Adipocyte (in vitro differentiated cells): ENCODE measurements around the gene NR4A3.

Source experiments
- DNase-seq: peaks from one replicate; pipeline ENCODE4 v3.0.0-alpha.2; 2015; ENCODE audit warnings: low read depth
- H3K27me3 ChIP-seq: replicated peaks from 2 replicates; pipeline ENCODE4 v1.7.0; 2013; ENCODE audit warnings: mild to moderate bottlenecking, low read length, moderate library complexity; ENCODE audit not compliant: control insufficient read depth, insufficient read depth
- H3K36me3 ChIP-seq: 2 replicates; pipeline ENCODE4 v1.7.0; 2013; ENCODE audit warnings: low read length, mild to moderate bottlenecking, moderate library complexity; ENCODE audit not compliant: control insufficient read depth, insufficient read depth, severe bottlenecking
- H3K4me1 ChIP-seq: 2 replicates; pipeline ENCODE4 v1.7.0; 2013; ENCODE audit warnings: mild to moderate bottlenecking, low read length, moderate library complexity; ENCODE audit not compliant: control insufficient read depth, insufficient read depth
- H3K4me3 ChIP-seq: 2 replicates; pipeline ENCODE4 v1.7.0; 2013; ENCODE audit warnings: mild to moderate bottlenecking, low read length, moderate library complexity
- H3K9ac ChIP-seq: 2 replicates; pipeline ENCODE4 v1.7.0; 2013; ENCODE audit warnings: mild to moderate bottlenecking, low read length, moderate library complexity
- H3K9me3 ChIP-seq: 2 replicates; pipeline ENCODE4 v1.7.0; 2013; ENCODE audit warnings: mild to moderate bottlenecking, low read length, moderate library complexity; ENCODE audit not compliant: control insufficient read depth

The NR4A3 gene

GRCh38 chr9:99889120-99889519, 67.4 kb downstream of the NR4A3 start:
- H3K36me3 ChIP-seq: no peaks in the 10 kb centered on the region
- no peaks in the 10 kb centered on the region for H3K9me3 ChIP-seq
- no peak overlapping the region for H3K9ac ChIP-seq
- H3K4me3 ChIP-seq: no peak overlapping the region
- H3K27me3 ChIP-seq: no peaks in the 10 kb centered on the region
- DNase-seq: no peak
- no peaks in the 10 kb centered on the region for H3K4me1 ChIP-seq

DNA sequence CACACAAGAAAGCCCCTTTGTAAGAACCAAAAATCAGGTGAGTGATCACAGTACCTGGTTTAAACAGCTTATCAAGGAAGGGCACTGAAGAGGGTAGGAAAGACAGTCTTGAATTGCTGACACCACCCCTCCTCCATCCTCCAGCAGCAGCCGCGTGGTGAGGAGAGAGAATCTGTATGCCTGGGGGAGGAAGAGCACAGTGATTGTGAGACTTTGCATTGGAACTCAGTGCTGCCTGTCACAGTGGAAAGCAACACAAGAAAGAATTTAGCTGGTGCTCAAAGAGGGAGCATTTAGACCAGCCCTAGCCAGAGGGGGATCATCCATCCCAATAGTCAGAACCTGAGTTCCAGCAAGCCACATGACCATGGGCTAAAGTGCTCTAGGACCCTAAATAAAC, 73.1 kb downstream of the NR4A3 start:
- Histone ChIP-seq H3K4me3 (no peak overlapping the region), H3K27me3 (peaks cover 12% of the 10 kb centered on the region), H3K9me3 (no peaks in the 10 kb centered on the region), H3K36me3 (no peaks in the 10 kb centered on the region), H3K9ac (no peak overlapping the region), H3K4me1 (no peaks in the 10 kb centered on the region)
- no peak for DNase-seq

- Histone ChIP-seq H3K4me1 (no peaks in the 10 kb centered on the region), H3K27me3 (peaks cover 12% of the 10 kb centered on the region), H3K9me3 (no peaks in the 10 kb centered on the region), H3K4me3 (no peak overlapping the region), H3K9ac (no peak overlapping the region), H3K36me3 (no peaks in the 10 kb centered on the region)
- DNase-seq: no peak
Measured at GRCh38 chr9:99895510-99895909, 73.8 kb downstream of the NR4A3 start.

DNA sequence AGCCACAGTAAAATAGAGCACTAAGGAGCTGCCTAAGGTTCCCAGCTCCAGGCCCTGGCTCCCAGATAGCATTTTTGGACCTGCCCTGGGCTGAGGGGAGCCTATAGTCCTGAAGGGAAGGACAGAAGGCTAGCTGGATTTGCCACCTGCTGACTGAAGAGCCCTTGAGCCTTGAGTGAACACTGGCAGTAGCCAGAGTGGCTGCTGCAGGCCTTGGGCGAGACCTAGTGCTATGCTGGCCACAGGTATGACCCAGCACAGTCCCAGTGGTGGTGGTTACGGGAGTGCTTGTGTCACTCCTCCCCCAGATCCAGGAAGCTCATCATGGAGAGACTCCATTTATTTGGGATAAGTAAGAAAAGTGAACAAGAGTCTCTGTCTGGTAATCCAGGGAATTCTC, 74.4 kb downstream of the NR4A3 start:
- Histone ChIP-seq H3K4me3 (no peak overlapping the region), H3K9ac (no peak overlapping the region), H3K4me1 (no peaks in the 10 kb centered on the region), H3K36me3 (no peaks in the 10 kb centered on the region), H3K27me3 (peaks cover 12% of the 10 kb centered on the region), H3K9me3 (no peaks in the 10 kb centered on the region)
- DNase-seq: no peak

GRCh38 chr9:99903393-99903792, 81.7 kb downstream of the NR4A3 start:
- Histone ChIP-seq H3K9ac (no peak overlapping the region), H3K9me3 (no peaks in the 10 kb centered on the region), H3K36me3 (no peaks in the 10 kb centered on the region), H3K27me3 (no peaks in the 10 kb centered on the region), H3K4me3 (no peak overlapping the region), H3K4me1 (peaks cover 12% of the 10 kb centered on the region)
- DNase-seq: no peak

DNA sequence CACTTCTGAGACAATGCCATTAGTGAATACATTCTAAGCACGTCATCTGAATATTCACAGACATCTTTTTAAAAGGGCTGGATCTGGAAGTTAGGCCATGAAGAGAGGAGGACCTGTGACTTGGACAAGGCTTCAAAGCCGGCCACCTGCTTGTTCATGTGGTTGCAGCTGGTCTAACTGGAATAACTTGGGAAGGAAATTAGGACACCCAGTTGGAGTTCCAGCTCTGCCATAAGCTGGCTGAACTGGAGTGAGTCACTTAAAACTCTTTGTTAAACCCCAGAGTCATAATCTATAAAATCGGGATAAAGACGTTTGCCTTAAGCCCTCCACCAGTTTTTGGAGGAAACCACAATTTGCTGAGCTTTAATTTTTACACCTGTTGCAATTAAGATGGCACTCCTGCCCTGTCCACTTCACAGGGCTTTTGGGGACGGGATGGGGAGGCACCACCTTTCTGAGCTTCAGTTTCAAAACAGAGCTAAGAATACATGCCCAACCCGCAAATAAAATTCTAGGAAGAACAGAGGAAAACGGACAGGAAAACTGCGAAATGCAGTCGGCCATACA, 84.2 kb downstream of the NR4A3 start:
- Histone ChIP-seq H3K9me3 (no peaks in the 10 kb centered on the region), H3K36me3 (no peaks in the 10 kb centered on the region), H3K4me3 (peak overlapping the region; percentile 97), H3K9ac (peak overlapping the region; percentile 83), H3K27me3 (no peaks in the 10 kb centered on the region), H3K4me1 (peaks cover 12% of the 10 kb centered on the region)
- no peak for DNase-seq

GRCh38 chr9:99906403-99907207, 84.9 kb downstream of the NR4A3 start, which contains the start of gene STX17:
Gene STX17 (plus strand): TSS chr9:99906654. CDS start chr9:99915240, 8,586 bp downstream.
- no peaks in the 10 kb centered on the region for H3K36me3 ChIP-seq
- peaks cover 12% of the 10 kb centered on the region for H3K4me1 ChIP-seq
- H3K9ac ChIP-seq: peak within 1 kb of the TSS; percentile 97
- H3K4me3 ChIP-seq: peak within 1 kb of the TSS; percentile 97
- peak; percentile 86 for DNase-seq
- no peaks in the 10 kb centered on the region for H3K9me3 ChIP-seq
- H3K27me3 ChIP-seq: no peaks in the 10 kb centered on the region

GRCh38 chr9:99907208-99907532, 85.5 kb downstream of the NR4A3 start:
- Histone ChIP-seq H3K27me3 (no peaks in the 10 kb centered on the region), H3K9ac (peak overlapping the region; percentile 97), H3K4me1 (peaks cover 12% of the 10 kb centered on the region), H3K9me3 (no peaks in the 10 kb centered on the region), H3K36me3 (no peaks in the 10 kb centered on the region), H3K4me3 (peak overlapping the region; percentile 97)
- no peak for DNase-seq

DNA sequence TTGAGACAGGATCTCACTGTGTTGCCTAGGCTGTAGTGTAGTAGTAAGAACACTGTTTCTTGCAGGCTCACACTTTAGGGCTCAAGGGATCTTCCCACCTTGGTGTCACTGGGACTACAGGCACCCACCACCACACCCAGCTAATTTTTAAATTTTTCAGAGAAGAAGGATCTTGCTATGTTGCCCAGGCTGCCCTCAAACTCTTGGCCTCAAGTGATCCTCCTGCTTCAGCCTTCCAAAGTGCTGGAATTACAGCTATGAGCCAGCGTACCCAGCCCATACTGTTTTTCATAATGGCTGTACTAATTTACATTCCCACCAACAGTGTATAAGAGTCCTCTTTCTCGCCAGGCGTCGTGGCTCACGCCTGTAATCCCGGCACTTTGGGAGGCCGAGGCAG, 89.9 kb downstream of the NR4A3 start:
- peaks cover 12% of the 10 kb centered on the region for H3K36me3 ChIP-seq
- no peak for DNase-seq
- peaks cover 8% of the 10 kb centered on the region for H3K4me1 ChIP-seq
- H3K4me3 ChIP-seq: no peak overlapping the region
- no peaks in the 10 kb centered on the region for H3K9me3 ChIP-seq
- H3K27me3 ChIP-seq: no peaks in the 10 kb centered on the region
- H3K9ac ChIP-seq: no peak overlapping the region
